Cardiac muscle cell (in vitro differentiated cells and primary cell): ENCODE data around the gene INPP1. TPM values are rescaled to one million over a fixed set of nuclear protein-coding genes. Genes with fewer than 3 reads are reported as not detected.
"Not testable (repeated sequence)": the region's sequence is repeated elsewhere in the genome, so short reads cannot be mapped to it uniquely, and the experiment has no call there.

Source experiments
- DNase-seq, 2 donors: peaks; one replicate each; pipeline versions ENCODE4 v3.0.0 to v3.0.0-alpha.2; 2010 to 2017; ENCODE audit warnings: low read depth in 1 of 2, low spot score in 1 of 2
- H3K27ac ChIP-seq: fragments of 200-600 bp; sonication (generic); 2 replicates; pipeline ENCODE4 v1.5.1; 2016
- H3K27me3 ChIP-seq: fragments of 200-600 bp; sonication (generic); 2 replicates; pipeline ENCODE4 v1.6.0; 2016; ENCODE audit warnings: control low read depth
- H3K36me3 ChIP-seq: fragments of 200-600 bp; sonication (generic); 2 replicates; pipeline ENCODE4 v1.5.1; 2016; ENCODE audit warnings: control low read depth
- H3K4me1 ChIP-seq: fragments of 200-600 bp; sonication (generic); 2 replicates; pipeline ENCODE4 v1.8.1; 2017; ENCODE audit warnings: low read depth, mild to moderate bottlenecking, mixed run types
- H3K4me3 ChIP-seq: fragments of 200-600 bp; sonication (generic); 2 replicates; pipeline ENCODE4 v1.5.1; 2016; ENCODE audit warnings: mild to moderate bottlenecking
- H3K9me3 ChIP-seq: fragments of 200-600 bp; sonication (generic); 2 replicates; pipeline ENCODE4 v1.5.1; 2017; ENCODE audit warnings: low read depth, mild to moderate bottlenecking, control low read depth
- CTCF ChIP-seq: IDR thresholded peaks from 2 replicates; pipeline ENCODE4 v1.5.1; 2012; ENCODE audit warnings: low read depth, mild to moderate bottlenecking, low read length
- polyA plus RNA-seq: library from polyadenylated mRNA; unstranded; fragments of >200 nt; fragmentation: Nextera tagmentation; extraction: Ambion mirVana; gene quantifications from 2 replicates; pipeline ENCODE4 v1.2.1, GENCODE V29; 2016
- total RNA-seq: library from RNA; depleted of rRNA; stranded (reverse); fragments of >200 nt; gene quantifications from 2 replicates; pipeline ENCODE4 v1.2.3, GENCODE V29; 2016

Gene INPP1
- total and polyA plus RNA-seq, 2 experiments from 2014 or later: 2.9 to 3.3 TPM

GRCh38 chr2:190308031-190308430 is 35.4 kb upstream of the INPP1 start:
- no peak for DNase-seq
- Histone ChIP-seq H3K9me3 (no peaks in the 10 kb centered on the region), H3K27me3 (no peaks in the 10 kb centered on the region), H3K36me3 (no peaks in the 10 kb centered on the region), H3K4me1 (no peaks in the 10 kb centered on the region), H3K4me3 (no peak overlapping the region), H3K27ac (no peak overlapping the region)
- no peak for TF ChIP-seq CTCF

- H3K9me3 ChIP-seq: no peaks in the 10 kb centered on the region
- H3K27ac ChIP-seq: no peak overlapping the region
- no peaks in the 10 kb centered on the region for H3K27me3 ChIP-seq
- no peaks in the 10 kb centered on the region for H3K36me3 ChIP-seq
- no peaks in the 10 kb centered on the region for H3K4me1 ChIP-seq
- TF ChIP-seq CTCF: no peak
- no peak for DNase-seq
- H3K4me3 ChIP-seq: no peak overlapping the region
Measured at GRCh38 chr2:190311893-190312634, 31.3 kb upstream of the INPP1 start.

GRCh38 chr2:190312635-190313025 is 30.8 kb upstream of the INPP1 start:
- not testable (repeated sequence) for H3K4me1 ChIP-seq, H3K36me3 ChIP-seq, H3K9me3 ChIP-seq, H3K27ac ChIP-seq, H3K27me3 ChIP-seq, H3K4me3 ChIP-seq, DNase-seq

- TF ChIP-seq CTCF: no peak
- H3K36me3 ChIP-seq: no peaks in the 10 kb centered on the region
- no peak overlapping the region for H3K27ac ChIP-seq
- no peaks in the 10 kb centered on the region for H3K9me3 ChIP-seq
- H3K4me3 ChIP-seq: no peak overlapping the region
- no peaks in the 10 kb centered on the region for H3K27me3 ChIP-seq
- no peak for DNase-seq
- peaks cover 4% of the 10 kb centered on the region for H3K4me1 ChIP-seq
Measured at GRCh38 chr2:190313880-190314279, 29.5 kb upstream of the INPP1 start.

- Histone ChIP-seq H3K27me3 (no peaks in the 10 kb centered on the region), H3K27ac (no peak overlapping the region), H3K9me3 (no peaks in the 10 kb centered on the region), H3K36me3 (no peaks in the 10 kb centered on the region), H3K4me1 (peaks cover 4% of the 10 kb centered on the region), H3K4me3 (no peak overlapping the region)
- DNase-seq: no peak
- no peak for TF ChIP-seq CTCF
Measured at GRCh38 chr2:190315273-190315672, 28.1 kb upstream of the INPP1 start.

- H3K27me3 ChIP-seq: no peaks in the 10 kb centered on the region
- DNase-seq: no peak
- no peak for TF ChIP-seq CTCF
- no peaks in the 10 kb centered on the region for H3K9me3 ChIP-seq
- H3K4me1 ChIP-seq: peaks cover 4% of the 10 kb centered on the region
- H3K36me3 ChIP-seq: no peaks in the 10 kb centered on the region
- H3K27ac ChIP-seq: peak overlapping the region; percentile 70
- peak overlapping the region; percentile 61 for H3K4me3 ChIP-seq
Measured at GRCh38 chr2:190318514-190318913, 24.9 kb upstream of the INPP1 start.
